ENCODE data around the gene SOX8. TPM values are rescaled to one million over a fixed set of nuclear protein-coding genes. Genes with fewer than 3 reads are reported as not detected.

The SOX8 gene
- total RNA-seq, 1 donor from 2014 or later: 0.18 TPM

DNA sequence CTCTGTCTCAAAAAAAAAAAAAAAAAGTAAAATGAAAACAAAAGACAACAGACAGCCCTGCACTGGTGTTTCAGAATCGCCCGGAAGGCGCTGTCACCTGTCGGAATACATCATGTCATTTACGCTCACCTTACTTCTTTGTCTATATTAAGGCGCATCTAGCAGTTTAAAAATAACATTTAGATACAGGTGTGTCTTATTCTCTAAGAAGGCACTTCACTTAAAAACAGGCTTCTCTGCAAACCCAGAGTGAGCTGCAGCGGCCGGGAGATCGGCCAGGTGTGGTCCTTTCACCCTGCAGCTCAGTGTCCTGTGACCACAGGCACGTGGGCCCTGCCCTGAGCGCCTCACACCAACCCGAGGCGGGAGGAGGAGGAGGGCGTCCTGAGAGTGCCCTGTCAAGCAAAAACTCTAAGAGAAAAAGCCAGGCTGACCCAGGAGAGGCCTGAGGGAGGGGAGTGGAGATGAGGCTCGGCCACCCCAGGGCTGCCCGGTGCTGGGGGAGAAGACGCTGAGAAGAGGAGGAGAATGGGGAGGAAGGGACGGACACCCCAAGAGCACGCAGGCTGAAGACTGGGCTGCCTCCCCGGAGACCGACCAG lies 7.5 kb upstream of the SOX8 start:
- ATAC-seq (ENCODE audit: low read depth) (no peak), DNase-seq (no peak)
- intact Hi-C loops (cut with micrococcal nuclease): loop anchor here (5.0 to 10.0 kb wide), 2 partner anchors 252 to 641 kb away; partner anchors contain the start of genes ANTKMT, CRAMP1 and IFT140
- Mint-ChIP-seq H3K27me3 (peaks cover 24% of the 10 kb centered on the region), H3K9me3 (no peaks in the 10 kb centered on the region), H3K4me1 (peaks cover 12% of the 10 kb centered on the region), H3K36me3 (ENCODE audit: low read depth) (no peaks in the 10 kb centered on the region), H3K4me3 (no peak overlapping the region), H3K27ac (no peak overlapping the region)
- TF ChIP-seq, protein P1, sequence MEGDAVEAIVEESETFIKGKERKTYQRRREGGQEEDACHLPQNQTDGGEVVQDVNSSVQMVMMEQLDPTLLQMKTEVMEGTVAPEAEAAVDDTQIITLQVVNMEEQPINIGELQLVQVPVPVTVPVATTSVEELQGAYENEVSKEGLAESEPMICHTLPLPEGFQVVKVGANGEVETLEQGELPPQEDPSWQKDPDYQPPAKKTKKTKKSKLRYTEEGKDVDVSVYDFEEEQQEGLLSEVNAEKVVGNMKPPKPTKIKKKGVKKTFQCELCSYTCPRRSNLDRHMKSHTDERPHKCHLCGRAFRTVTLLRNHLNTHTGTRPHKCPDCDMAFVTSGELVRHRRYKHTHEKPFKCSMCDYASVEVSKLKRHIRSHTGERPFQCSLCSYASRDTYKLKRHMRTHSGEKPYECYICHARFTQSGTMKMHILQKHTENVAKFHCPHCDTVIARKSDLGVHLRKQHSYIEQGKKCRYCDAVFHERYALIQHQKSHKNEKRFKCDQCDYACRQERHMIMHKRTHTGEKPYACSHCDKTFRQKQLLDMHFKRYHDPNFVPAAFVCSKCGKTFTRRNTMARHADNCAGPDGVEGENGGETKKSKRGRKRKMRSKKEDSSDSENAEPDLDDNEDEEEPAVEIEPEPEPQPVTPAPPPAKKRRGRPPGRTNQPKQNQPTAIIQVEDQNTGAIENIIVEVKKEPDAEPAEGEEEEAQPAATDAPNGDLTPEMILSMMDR (IDR thresholded peaks at IDR 0.05): no peak
- ChIA-PET CTCF (no interaction called here), POLR2A (no interaction called here)

DNA sequence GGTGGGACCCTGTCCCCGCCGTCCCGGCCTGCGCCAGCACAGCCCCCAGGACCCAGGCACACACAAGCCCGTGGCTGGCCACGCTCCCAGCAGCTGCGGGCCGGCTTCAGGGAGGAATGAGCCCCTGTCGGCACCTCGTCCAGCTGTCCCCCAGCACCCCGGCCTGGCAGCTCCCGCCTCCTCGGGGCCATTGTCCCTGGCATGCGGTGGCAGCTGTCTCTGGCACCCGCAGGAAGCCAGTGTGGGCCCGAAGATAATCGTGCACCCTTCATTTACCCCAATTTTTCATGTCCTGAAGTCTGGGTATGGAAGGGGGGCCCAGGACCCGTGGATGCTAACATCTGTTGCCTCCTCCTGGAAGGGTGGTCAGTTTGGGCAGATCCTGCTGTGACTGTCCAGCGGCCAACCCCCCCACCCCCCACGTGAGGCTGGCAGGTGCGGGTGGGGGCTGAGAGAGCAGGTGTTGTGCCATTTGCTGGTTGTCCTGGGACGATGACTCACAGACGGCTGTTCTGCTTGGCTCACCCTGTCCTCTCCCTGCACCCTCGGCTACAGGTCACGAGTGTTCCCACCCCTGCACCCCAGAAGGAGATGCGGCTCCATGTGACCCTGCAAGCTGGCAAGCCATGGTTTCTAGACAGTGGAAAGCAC lies 6.8 kb upstream of the SOX8 start:
- H3K36me3 Mint-ChIP-seq (ENCODE audit: low read depth): no peaks in the 10 kb centered on the region
- no peak for ATAC-seq (ENCODE audit: low read depth)
- intact Hi-C loops (cut with micrococcal nuclease): loop anchor here (5.0 to 10.0 kb wide), 2 partner anchors 252 to 640 kb away; partner anchors contain the start of genes ANTKMT, CRAMP1 and IFT140
- H3K9me3 Mint-ChIP-seq: no peaks in the 10 kb centered on the region
- ChIA-PET CTCF (no interaction called here), POLR2A (no interaction called here)
- peaks cover 7% of the 10 kb centered on the region for H3K4me1 Mint-ChIP-seq
- H3K27ac Mint-ChIP-seq: no peak overlapping the region
- no peak for DNase-seq
- H3K4me3 Mint-ChIP-seq: no peak overlapping the region
- peaks cover 25% of the 10 kb centered on the region for H3K27me3 Mint-ChIP-seq
- TF ChIP-seq, protein P1 (IDR thresholded peaks at IDR 0.05): no peak

DNA sequence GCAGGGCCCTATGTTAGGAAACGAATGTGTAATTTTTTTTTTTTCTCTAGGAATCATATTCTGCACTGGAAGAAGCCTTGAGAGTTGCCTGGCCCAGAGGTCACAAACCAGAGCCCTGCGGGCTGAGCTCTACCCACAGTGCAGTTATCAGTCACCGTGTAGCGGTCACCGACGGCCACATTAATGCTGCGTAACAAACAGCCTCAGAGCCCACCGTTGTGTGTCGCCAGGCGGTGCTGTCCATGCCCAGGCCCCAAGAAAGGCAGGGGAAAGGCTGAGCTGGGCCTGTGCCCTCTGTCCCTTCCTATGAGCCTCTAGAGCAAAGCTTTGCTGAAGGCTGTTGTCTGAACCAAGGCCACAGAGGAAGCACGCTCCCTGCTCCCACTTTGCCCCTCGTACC lies 6.3 kb upstream of the SOX8 start:
- ATAC-seq (ENCODE audit: low read depth): no peak
- POLR2A ChIA-PET: interaction anchor here (0.6 kb wide), 1 partner anchor 9 kb away, joined by 3 read pairs; no protein-coding TSS in a partner anchor
- DNase-seq: no peak
- CTCF ChIA-PET: no interaction called here
- Mint-ChIP-seq H3K27me3 (peaks cover 26% of the 10 kb centered on the region), H3K27ac (no peak overlapping the region), H3K9me3 (no peaks in the 10 kb centered on the region), H3K4me1 (peaks cover 5% of the 10 kb centered on the region), H3K36me3 (ENCODE audit: low read depth) (no peaks in the 10 kb centered on the region), H3K4me3 (no peak overlapping the region)
- TF ChIP-seq, protein P1 (IDR thresholded peaks at IDR 0.05): no peak
- intact Hi-C loops (cut with micrococcal nuclease): loop anchor here (10.0 kb wide), 1 partner anchor 640 kb away; the partner anchor contains the start of genes CRAMP1 and IFT140

DNA sequence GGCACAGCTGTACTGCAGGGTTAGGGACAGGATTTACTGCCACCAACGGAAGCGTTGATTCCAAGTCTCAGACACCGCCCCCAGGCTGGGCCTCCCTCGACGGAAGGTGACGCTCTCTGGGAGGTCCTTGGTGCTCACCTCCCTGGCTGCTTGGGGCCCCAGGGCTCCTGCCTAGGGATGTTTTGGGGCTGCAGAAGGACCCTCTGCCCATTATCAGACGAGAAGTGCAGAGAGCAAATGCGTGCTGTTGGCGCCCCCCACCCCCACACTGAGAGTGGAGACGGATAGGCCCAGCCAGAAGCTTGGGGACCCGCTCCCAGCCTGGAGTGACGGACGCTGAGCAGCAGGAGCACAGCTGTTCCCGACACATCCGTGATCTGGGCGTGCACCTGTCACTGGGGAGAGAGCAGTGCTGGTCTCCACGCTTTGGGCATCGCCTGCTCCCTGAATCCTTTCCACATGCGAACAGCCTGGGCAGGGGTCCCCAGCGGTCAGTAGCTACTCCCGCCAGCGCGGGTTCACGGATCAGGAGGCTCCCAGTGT lies 5.1 kb upstream of the SOX8 start:
- H3K27ac Mint-ChIP-seq: no peak overlapping the region
- ChIA-PET CTCF (no interaction called here), POLR2A (no interaction called here)
- peaks cover 26% of the 10 kb centered on the region for H3K27me3 Mint-ChIP-seq
- peaks cover 4% of the 10 kb centered on the region for H3K4me1 Mint-ChIP-seq
- TF ChIP-seq, protein P1 (IDR thresholded peaks at IDR 0.05): no peak
- intact Hi-C loops (cut with micrococcal nuclease): loop anchor here (10.0 kb wide), 1 partner anchor 638 kb away; the partner anchor contains the start of genes CRAMP1 and IFT140
- no peak for DNase-seq
- no peaks in the 10 kb centered on the region for H3K9me3 Mint-ChIP-seq
- ATAC-seq (ENCODE audit: low read depth): no peak
- H3K4me3 Mint-ChIP-seq: no peak overlapping the region
- no peaks in the 10 kb centered on the region for H3K36me3 Mint-ChIP-seq (ENCODE audit: low read depth)

DNA sequence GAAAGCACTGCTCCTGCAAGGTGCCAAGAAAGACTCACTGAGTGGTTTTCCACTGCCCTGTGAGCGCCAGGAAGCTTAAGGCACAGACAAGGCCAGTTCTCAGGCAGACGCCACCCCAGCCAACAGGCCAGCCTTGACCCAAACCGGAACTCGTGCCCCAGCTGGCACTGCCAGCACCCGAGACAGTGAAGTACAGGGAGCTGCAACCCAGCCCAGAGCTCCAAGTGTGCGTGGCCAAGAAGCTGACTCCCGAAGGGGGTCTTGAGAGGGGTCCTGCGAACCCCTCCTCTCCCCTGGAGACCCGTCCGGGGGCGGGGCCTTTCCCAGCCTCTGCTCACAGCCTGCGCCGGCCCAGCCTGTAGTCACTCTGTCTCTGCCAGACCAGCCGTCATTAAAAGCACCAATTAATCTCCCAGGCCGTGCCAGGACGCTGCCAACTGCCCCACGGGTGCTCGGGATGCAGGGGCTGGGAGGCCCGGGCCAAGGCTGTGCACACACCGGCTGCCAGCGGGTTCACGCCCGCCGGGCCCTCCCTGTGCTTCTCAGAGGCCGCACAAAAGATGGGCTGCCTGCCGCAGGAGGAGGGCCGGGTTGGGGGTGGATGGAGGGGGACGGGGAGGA lies 4.4 kb upstream of the SOX8 start:
- ChIA-PET POLR2A (no interaction called here), CTCF (no interaction called here)
- Mint-ChIP-seq H3K36me3 (ENCODE audit: low read depth) (no peaks in the 10 kb centered on the region), H3K4me3 (no peak overlapping the region), H3K27me3 (peaks cover 24% of the 10 kb centered on the region), H3K9me3 (no peaks in the 10 kb centered on the region), H3K27ac (no peak overlapping the region), H3K4me1 (peaks cover 2% of the 10 kb centered on the region)
- TF ChIP-seq, protein P1 (IDR thresholded peaks at IDR 0.05): no peak
- ATAC-seq (ENCODE audit: low read depth): no peak
- intact Hi-C loops (cut with micrococcal nuclease): loop anchor here (10.0 kb wide), 1 partner anchor 638 kb away; the partner anchor contains the start of genes CRAMP1 and IFT140
- no peak for DNase-seq

All from activated B cell treated with CpG ODN at 0.5 μM for 24 hours (primary cell).